ENCODE data around the gene AK8. TPM values are rescaled to one million over a fixed set of nuclear protein-coding genes. Genes with fewer than 3 reads are reported as not detected.

Gene AK8
- total and polyA plus RNA-seq, 2 experiments from 2014 or later = 0.40 to 4.5 TPM

GRCh38 chr9:132769906-132770769 is 107.9 kb downstream of the AK8 start:
- DNase-seq (ENCODE audit: low spot score) = peak; percentile 80
- H3K4me2 ChIP-seq = peak overlapping the region; percentile 82
- 5% methylated on average over 41 of the region's 54 CpGs for WGBS (ENCODE audit: low lambda C conversion rate, missing lambda C conversion rate)
- peak overlapping the region; percentile 69 for H3K27ac ChIP-seq
- H2AFZ ChIP-seq = peak overlapping the region; percentile 83
- TF ChIP-seq EZH2 (IDR thresholded peaks at IDR 0.05; ENCODE audit: borderline replicate concordance) (no peak), EZH2phosphoT487 (IDR thresholded peaks at IDR 0.05; ENCODE audit: low read depth, severe bottlenecking, unreplicated experiment) (no peak), CTCF (IDR thresholded peaks at IDR 0.05; ENCODE audit: poor library complexity) (no peak)
- peak overlapping the region; percentile 56 for H3K4me3 ChIP-seq
- no peaks in the 10 kb centered on the region for H3K79me2 ChIP-seq
- H3K4me1 ChIP-seq (ENCODE audit: insufficient read depth) = peaks cover 9% of the 10 kb centered on the region
- no peaks in the 10 kb centered on the region for H3K27me3 ChIP-seq
- H4K20me1 ChIP-seq (ENCODE audit: insufficient read depth, poor library complexity, severe bottlenecking) = no peaks in the 10 kb centered on the region
- H3K36me3 ChIP-seq (replicated peaks; ENCODE audit: insufficient read depth, low read depth) = no peaks in the 10 kb centered on the region
- H3K9me3 ChIP-seq (ENCODE audit: low read depth) = no peaks in the 10 kb centered on the region
- H3K9me2 ChIP-seq (replicated peaks; ENCODE audit: insufficient read depth) = no peaks in the 10 kb centered on the region

- Histone ChIP-seq H3K9me2 (replicated peaks; ENCODE audit: insufficient read depth) (no peaks in the 10 kb centered on the region), H3K36me3 (replicated peaks; ENCODE audit: insufficient read depth, low read depth) (no peaks in the 10 kb centered on the region), H3K27me3 (no peaks in the 10 kb centered on the region), H3K27ac (peak overlapping the region; percentile 69), H4K20me1 (ENCODE audit: insufficient read depth, poor library complexity, severe bottlenecking) (no peaks in the 10 kb centered on the region), H3K79me2 (no peaks in the 10 kb centered on the region), H2AFZ (peak overlapping the region; percentile 83), H3K4me2 (peak overlapping the region; percentile 82), H3K9me3 (ENCODE audit: low read depth) (no peaks in the 10 kb centered on the region), H3K4me1 (ENCODE audit: insufficient read depth) (peaks cover 9% of the 10 kb centered on the region), H3K4me3 (peak overlapping the region; percentile 56)
- WGBS (ENCODE audit: low lambda C conversion rate, missing lambda C conversion rate) = 6% methylated on average over 22 of the region's 25 CpGs
- peak; percentile 58 for DNase-seq (ENCODE audit: low spot score)
- TF ChIP-seq CTCF (IDR thresholded peaks at IDR 0.05; ENCODE audit: poor library complexity) (peak; percentile 24), EZH2phosphoT487 (IDR thresholded peaks at IDR 0.05; ENCODE audit: low read depth, severe bottlenecking, unreplicated experiment) (no peak)
Observed at GRCh38 chr9:132768932-132769905, 108.9 kb downstream of the AK8 start.

GRCh38 chr9:132763574-132763973 is 114.5 kb downstream of the AK8 start:
- no peak for DNase-seq (ENCODE audit: low spot score)
- TF ChIP-seq EZH2phosphoT487 (IDR thresholded peaks at IDR 0.05; ENCODE audit: low read depth, severe bottlenecking, unreplicated experiment) (no peak), CTCF (IDR thresholded peaks at IDR 0.05; ENCODE audit: poor library complexity) (no peak), EZH2 (IDR thresholded peaks at IDR 0.05; ENCODE audit: borderline replicate concordance) (no peak)
- WGBS (ENCODE audit: low lambda C conversion rate, missing lambda C conversion rate) = 85% methylated on average over 3 of the region's 3 CpGs
- no peak overlapping the region for H2AFZ ChIP-seq
- H3K9me3 ChIP-seq (ENCODE audit: low read depth) = no peaks in the 10 kb centered on the region
- no peaks in the 10 kb centered on the region for H4K20me1 ChIP-seq (ENCODE audit: insufficient read depth, poor library complexity, severe bottlenecking)
- no peak overlapping the region for H3K27ac ChIP-seq
- no peaks in the 10 kb centered on the region for H3K27me3 ChIP-seq
- no peaks in the 10 kb centered on the region for H3K36me3 ChIP-seq (replicated peaks; ENCODE audit: insufficient read depth, low read depth)
- H3K9me2 ChIP-seq (replicated peaks; ENCODE audit: insufficient read depth) = no peaks in the 10 kb centered on the region
- H3K79me2 ChIP-seq = no peaks in the 10 kb centered on the region
- H3K4me3 ChIP-seq = no peak overlapping the region
- no peaks in the 10 kb centered on the region for H3K4me1 ChIP-seq (ENCODE audit: insufficient read depth)
- H3K4me2 ChIP-seq = no peak overlapping the region
